Ascending aorta (tissue), 2 donors: ENCODE data around the gene PNPLA2. TPM values are rescaled to one million over a fixed set of nuclear protein-coding genes. Genes with fewer than 3 reads are reported as not detected.
A peak's percentile ranks its signal among the peaks of the same experiment; 100 is the strongest.

Experiments used
- DNase-seq, 2 donors: peaks; one replicate each; pipeline ENCODE4 v3.0.0-alpha.2; 2019; ENCODE audit warnings: low spot score in 2 of 2
- H3K27ac ChIP-seq, 2 donors: fragments of 200-600 bp; sonication (generic); one replicate each; pipeline ENCODE4 v1.5.1; 2016 to 2017; ENCODE audit warnings: mild to moderate bottlenecking in 1 of 2
- H3K27me3 ChIP-seq: fragments of 200-600 bp; sonication (generic); one replicate; pipeline ENCODE4 v1.5.1; 2017
- H3K36me3 ChIP-seq, 2 donors: fragments of 200-600 bp; sonication (generic); one replicate each; pipeline ENCODE4 v1.5.1; 2016
- H3K4me1 ChIP-seq, 2 donors: fragments of 200-600 bp; sonication (generic); one replicate each; pipeline ENCODE4 v1.5.1; 2016 to 2017; ENCODE audit warnings: mild to moderate bottlenecking in 1 of 2
- H3K4me3 ChIP-seq, 2 donors: fragments of 200-600 bp; sonication (generic); one replicate each; pipeline ENCODE4 v1.5.1; 2016 to 2017; ENCODE audit warnings: mild to moderate bottlenecking in 1 of 2
- H3K9me3 ChIP-seq, 2 donors: fragments of 200-600 bp; sonication (generic); one replicate each; pipeline ENCODE4 v1.5.1; 2016
- intact Hi-C: fragments of 100-400 bp; cut with DNase I; formaldehyde crosslinking; loops from one replicate; pipeline ENCODE4 v1.15.1; 2023
- total RNA-seq: library from RNA; depleted of rRNA; stranded (reverse); fragments of >200 nt; gene quantifications from one replicate; pipeline ENCODE4 v1.1.0, GENCODE V29; 2016
- TF ChIP-seq, protein P1 (sequence below), 3 experiments: fragments of 200-600 bp in 2 of 3; fragments of 450-650 bp in 1 of 3; sonication (generic) in 2 of 3; IDR thresholded peaks; one replicate each; pipeline ENCODE4 v1.5.1; 2016 to 2019; ENCODE audit warnings: antibody characterized with exemption in 3 of 3, mild to moderate bottlenecking in 1 of 3, moderate library complexity in 1 of 3

PNPLA2 gene
- total RNA-seq, 1 donor from 2014 or later, result 214 TPM

DNA sequence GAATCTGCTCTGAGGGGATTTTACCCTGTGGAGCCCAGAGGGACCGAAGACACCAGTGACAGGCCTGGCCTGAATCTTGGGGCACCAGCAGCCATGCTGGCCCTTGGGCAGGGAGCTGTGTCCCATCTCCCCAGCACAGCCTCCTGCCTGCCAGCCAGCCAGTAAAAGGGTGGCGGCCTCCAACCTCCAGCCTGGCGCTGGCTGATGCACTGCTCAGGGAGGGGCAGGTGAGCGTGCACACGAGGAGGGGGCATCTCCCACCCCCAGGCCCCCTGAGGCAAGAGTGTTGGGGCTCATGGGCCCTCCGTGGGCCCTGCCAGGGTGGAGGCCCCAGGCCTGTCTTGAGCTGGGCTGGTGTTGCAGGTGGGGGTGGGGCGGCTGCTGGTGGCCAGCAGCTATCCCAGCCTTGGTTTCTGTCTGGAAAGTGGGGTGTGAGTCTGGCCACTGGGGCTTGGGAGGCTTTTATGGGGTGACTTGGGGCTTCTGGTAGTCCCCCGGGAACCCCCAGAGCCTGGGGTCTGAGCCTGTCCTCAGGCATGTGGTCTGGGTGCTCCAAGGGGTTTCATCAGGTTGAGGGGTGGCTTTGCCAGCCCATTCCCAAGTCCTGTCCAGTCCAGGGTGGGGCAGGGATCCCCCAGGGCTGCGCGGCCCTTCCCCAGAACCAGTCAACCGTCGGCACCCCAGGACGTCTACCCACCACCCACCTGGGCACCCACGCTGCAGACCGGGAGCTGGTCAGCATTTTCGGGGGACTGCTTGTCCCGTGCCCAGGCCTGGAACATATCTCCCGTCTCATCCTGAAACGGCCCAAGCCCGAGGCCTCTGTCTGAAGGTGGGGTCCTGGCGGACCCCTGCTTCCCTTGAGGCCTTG lies 41.8 kb downstream of the PNPLA2 start:
- H3K4me1 ChIP-seq, result peaks cover 0 to 6% of the 10 kb centered on the region in 2 donors
- DNase-seq, result no peak
- H3K9me3 ChIP-seq, result no peaks in the 10 kb centered on the region
- intact Hi-C loops, result no loop called here
- no peak overlapping the region for H3K4me3 ChIP-seq
- TF ChIP-seq, protein P1, sequence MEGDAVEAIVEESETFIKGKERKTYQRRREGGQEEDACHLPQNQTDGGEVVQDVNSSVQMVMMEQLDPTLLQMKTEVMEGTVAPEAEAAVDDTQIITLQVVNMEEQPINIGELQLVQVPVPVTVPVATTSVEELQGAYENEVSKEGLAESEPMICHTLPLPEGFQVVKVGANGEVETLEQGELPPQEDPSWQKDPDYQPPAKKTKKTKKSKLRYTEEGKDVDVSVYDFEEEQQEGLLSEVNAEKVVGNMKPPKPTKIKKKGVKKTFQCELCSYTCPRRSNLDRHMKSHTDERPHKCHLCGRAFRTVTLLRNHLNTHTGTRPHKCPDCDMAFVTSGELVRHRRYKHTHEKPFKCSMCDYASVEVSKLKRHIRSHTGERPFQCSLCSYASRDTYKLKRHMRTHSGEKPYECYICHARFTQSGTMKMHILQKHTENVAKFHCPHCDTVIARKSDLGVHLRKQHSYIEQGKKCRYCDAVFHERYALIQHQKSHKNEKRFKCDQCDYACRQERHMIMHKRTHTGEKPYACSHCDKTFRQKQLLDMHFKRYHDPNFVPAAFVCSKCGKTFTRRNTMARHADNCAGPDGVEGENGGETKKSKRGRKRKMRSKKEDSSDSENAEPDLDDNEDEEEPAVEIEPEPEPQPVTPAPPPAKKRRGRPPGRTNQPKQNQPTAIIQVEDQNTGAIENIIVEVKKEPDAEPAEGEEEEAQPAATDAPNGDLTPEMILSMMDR (IDR thresholded peaks at IDR 0.05), result no peak
- peak overlapping the region in 1 of 2 donors; percentile 5 for H3K27ac ChIP-seq
- H3K36me3 ChIP-seq, result peaks cover 15 to 28% of the 10 kb centered on the region in 2 donors
- no peaks in the 10 kb centered on the region for H3K27me3 ChIP-seq

DNA sequence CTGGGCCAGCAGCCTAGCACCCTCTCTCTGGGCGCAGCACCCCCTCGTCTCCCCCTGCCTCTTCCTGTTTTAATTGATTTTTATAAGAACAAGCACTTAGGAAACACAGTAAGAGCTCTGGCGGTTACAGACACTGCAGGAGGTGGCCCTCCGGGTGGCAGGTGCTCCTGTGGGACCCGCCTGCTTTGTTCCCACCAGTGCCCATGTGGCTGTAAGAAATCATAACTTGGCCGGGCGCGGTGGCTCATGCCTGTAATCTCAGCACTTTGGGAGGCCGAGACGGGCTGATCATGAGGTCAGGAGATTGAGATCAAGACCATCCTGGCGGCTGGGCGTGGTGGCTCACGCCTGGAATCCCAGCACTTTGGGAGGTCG lies 42.4 kb downstream of the PNPLA2 start:
- no peak overlapping the region for H3K4me3 ChIP-seq
- TF ChIP-seq, protein P1 (IDR thresholded peaks at IDR 0.05), result no peak
- no peaks in the 10 kb centered on the region for H3K27me3 ChIP-seq
- no peaks in the 10 kb centered on the region for H3K9me3 ChIP-seq
- H3K36me3 ChIP-seq, result peaks cover 21 to 35% of the 10 kb centered on the region in 2 donors
- DNase-seq, result no peak
- peaks cover 0 to 6% of the 10 kb centered on the region in 2 donors for H3K4me1 ChIP-seq
- no peak overlapping the region for H3K27ac ChIP-seq
- intact Hi-C loops, result no loop called here

DNA sequence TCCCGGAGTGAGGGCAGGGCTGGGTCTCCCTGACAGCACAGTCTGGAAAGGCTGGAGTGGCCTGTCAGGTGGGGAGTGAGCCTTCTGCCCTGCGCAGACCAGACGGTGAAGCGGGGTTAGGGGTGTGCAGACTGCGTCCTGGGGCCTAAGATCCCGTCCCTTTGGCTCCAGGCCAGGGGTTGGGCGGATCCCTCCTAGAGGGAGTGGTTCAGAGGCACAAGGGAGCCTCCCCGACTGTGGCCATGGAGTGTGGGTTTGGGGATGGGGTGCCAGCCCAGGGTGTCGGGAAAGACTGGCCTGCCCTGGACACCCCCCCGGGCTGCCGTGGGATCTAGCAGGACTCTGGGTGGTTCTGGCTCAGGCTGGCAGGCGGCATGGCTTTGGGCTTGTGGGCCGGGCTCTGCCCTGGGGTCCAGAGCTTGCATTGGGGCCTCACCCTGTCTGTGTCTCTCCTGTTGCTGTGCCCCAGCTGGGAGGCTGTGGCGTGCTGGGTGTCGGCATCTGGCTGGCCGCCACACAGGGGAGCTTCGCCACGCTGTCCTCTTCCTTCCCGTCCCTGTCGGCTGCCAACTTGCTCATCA lies 43.5 kb downstream of the PNPLA2 start:
- H3K27me3 ChIP-seq, result no peaks in the 10 kb centered on the region
- peak overlapping the region in 1 of 2 donors; percentile 12 for H3K27ac ChIP-seq
- intact Hi-C loops, result no loop called here
- TF ChIP-seq, protein P1 (IDR thresholded peaks at IDR 0.05), result no peak
- no peak for DNase-seq
- H3K4me3 ChIP-seq, result no peak overlapping the region
- H3K4me1 ChIP-seq, result peaks cover 0 to 6% of the 10 kb centered on the region in 2 donors
- no peaks in the 10 kb centered on the region for H3K9me3 ChIP-seq
- peaks cover 30 to 43% of the 10 kb centered on the region in 2 donors for H3K36me3 ChIP-seq

DNA sequence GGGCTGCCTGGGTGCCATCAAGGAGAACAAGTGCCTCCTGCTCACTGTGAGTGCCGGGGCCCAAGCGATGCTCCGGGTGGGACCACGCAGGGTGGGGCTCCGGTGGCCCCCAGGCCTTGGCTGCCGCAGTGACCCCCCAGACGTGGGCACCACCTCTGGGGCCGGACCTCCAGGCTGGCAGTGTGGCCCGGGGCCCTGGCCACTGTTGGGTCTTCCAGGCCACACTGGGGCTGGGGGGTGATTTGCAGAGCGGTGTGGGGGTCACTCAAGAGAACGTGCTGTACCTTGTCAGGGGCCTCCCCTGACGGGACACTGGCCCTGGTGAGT lies 43.9 kb downstream of the PNPLA2 start:
- H3K27ac ChIP-seq, result peak overlapping the region in 1 of 2 donors; percentile 12
- no peak overlapping the region for H3K4me3 ChIP-seq
- peaks cover 30 to 43% of the 10 kb centered on the region in 2 donors for H3K36me3 ChIP-seq
- TF ChIP-seq, protein P1 (IDR thresholded peaks at IDR 0.05), result no peak
- intact Hi-C loops, result no loop called here
- no peak for DNase-seq
- peaks cover 0 to 6% of the 10 kb centered on the region in 2 donors for H3K4me1 ChIP-seq
- H3K27me3 ChIP-seq, result no peaks in the 10 kb centered on the region
- no peaks in the 10 kb centered on the region for H3K9me3 ChIP-seq

DNA sequence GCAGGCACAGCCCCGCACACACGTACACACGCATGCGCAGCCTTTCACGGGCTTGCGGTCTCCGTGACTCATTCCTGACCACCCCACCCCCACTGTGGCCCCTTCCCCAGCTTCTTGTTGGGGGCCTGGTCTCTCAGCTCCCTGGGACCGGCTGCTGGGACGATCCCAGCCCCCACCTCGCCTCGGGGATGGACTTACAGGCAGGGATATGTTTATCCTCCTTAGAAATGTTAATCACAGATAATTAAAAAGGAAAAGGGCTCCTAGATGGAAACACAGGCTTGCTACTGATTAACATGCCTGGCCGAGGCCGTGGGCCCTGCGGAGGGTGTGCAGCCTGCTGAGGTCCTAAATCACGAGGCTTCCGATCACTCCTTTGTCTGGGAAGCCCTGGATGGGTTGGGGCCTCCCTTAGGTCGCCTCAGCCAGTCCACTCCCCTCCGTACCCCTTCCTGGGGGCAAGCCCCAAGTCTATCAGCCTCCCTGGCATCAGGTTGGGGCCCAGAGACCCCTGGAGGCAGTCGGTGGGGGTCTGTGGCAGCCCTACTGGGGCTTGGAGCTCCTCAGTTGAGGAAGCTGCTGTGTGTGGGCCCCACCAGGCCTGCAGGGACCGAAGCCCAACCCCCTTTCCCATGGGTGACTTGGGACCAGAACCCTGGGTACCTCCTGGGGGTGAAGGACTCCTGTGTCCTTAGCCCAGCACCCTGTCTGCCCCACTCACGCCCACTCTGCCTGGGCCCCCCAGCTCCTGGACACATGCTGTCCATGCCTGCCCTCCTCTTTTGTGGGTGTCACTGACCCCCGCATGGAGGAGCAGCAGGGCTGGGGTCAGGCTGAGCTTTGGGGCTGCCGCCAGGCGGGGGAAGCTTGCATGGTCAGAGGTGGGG lies 44.6 kb downstream of the PNPLA2 start:
- TF ChIP-seq, protein P1 (IDR thresholded peaks at IDR 0.05), result no peak
- Histone ChIP-seq H3K27ac (no peak overlapping the region), H3K4me3 (no peak overlapping the region), H3K4me1 (peaks cover 0 to 6% of the 10 kb centered on the region in 2 donors), H3K27me3 (no peaks in the 10 kb centered on the region), H3K9me3 (no peaks in the 10 kb centered on the region), H3K36me3 (peaks cover 32 to 43% of the 10 kb centered on the region in 2 donors)
- no peak for DNase-seq
- intact Hi-C loops, result no loop called here
